ENCODE data around the gene FAM153A.
A peak's percentile ranks its signal among the peaks of the same experiment; 100 is the strongest.
"Not testable (repeated sequence)": the region's sequence is repeated elsewhere in the genome, so short reads cannot be mapped to it uniquely, and the experiment has no call there.

The FAM153A gene

DNA sequence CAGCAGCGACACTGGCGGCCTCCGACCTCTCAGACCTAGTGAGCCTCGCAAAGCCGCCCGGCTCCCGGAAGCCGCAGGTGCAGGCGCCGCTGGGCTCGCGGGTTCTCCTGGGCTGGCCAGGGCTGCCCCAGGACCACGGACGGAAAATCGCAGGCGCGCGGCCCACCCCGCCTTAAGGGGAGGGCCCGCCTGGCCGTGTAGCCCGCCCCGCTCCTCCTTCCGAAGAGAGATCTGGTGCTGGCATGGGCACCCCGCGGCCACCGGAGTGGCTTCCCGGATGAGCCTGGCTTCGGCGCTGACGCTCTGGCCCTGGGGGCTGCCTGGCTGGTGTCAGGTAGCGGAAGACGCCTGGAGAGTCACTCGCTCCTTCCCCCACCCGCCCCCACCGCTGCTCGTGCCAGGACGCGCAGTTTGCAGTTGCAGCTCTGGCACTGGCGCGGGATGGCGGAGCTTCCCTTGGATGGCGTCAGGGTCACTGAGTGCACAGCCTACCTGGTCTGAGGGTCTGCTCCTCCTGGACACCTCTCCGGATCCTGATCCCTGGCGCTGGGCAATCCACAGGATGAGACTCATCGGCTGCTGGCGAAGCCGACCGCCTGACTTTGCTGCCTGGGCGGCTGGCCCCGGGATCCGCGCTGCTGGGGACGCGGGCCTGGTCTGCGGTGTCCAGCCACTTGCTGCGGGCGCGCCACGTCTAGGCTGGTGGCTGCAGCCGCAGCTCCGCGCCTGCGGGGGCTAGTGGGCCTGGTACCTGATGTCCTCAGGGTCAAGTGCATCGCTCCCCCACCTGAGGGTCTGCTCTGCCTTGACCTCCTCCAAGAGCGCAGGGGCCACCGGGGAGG is at the start of gene FAM153A:
Gene FAM153A, minus strand, starts transcription at position 108 of the 842 bp plus-strand sequence.
- not testable (repeated sequence) for DNase-seq

DNA sequence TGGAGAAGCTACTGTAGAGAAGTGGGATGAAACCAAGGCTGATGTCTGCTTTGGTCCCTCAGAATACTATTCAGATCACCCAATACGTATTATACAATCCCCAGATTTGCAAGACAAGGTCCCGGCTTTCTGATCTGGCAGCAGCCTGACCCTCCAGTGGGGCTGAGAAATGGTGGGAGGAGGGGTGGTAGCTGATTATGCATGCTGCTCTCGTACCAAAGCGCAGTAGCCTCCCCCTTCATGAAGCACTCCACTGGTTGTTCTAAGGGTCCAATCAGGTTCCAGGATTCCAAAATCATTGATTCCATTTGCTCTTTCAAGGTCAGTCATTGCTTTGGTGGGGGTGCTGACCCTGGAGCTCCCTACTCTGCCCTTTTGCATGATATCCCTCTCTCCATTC is 49.6 kb upstream of the FAM153A start:
- DNase-seq = not testable (repeated sequence)

DNA sequence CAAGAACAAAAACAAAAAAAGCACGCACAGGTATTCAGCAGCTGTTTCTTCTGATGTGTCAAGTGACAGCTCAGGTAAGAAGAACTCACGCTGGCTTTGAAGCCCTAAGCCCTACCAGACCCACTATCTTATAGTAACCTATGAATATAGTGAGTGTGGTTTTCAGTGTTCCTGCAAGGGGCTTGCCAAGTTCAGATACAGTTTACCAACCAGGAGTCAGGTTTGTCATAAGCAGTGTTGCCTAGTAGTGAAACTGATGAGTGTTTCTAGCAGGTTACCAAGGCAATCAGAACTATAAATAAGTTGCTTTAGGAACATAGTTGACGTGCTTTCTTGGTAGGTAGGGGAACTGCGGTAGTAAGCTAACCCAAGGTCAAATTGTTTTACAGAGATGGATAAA is 43.4 kb upstream of the FAM153A start:
- DNase-seq = not testable (repeated sequence)

DNA sequence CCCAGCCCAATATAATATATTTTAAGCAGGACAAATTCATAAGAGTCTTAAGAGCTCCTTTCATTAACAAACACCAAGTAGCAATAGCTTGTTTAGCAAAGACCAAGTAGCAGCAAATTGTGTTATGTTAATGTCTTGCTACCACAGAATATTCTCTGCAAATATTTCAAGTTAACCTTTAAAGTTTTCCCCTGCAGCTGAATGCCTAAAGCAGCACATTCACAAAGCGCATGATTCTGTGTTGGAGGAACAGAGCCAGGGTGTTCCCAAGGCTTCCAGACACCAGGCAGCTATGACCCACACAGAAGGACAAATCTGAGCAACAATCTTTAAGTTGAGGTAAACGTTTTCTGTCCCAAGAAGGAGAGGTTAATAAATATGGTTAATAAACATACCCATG is 42.1 kb upstream of the FAM153A start:
- not testable (repeated sequence) for DNase-seq

DNA sequence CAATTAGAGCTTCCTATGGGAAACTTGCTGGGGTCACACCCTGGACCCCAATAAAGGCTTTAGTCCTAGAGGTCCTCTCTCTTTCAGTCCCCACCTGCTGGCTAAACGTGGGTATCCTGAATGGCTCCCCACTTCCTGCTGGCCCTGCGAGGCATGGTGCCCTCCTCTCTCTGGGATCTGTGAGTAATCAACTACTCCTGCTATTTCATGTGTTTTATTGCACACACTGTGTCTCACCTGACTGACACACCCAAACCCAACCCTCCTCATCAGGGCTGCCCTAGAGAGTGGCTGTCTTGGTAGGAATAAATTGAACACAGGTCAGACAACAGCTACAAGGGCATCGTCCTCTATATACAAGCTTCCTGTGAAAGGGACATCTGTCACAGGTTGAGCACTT is 39.8 kb upstream of the FAM153A start:
- not testable (repeated sequence) for DNase-seq

DNA sequence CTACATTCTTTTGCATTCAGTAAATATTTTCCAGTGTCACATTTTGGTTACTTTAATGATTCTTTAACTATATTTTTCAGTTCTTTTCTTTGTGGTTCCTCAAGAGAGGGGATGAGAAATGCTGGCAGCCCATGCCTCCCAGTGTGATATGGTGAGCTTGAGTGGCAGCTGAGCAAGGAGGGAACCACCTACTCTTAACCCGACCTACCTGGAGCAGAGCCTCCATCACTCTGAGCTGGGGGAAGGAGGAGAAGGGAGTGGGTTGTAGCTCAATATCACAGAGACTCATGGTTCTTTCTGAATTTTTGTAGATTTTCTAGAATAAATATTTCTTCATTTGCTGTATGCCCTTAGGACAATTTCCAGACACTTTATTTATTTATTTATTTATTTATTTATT is 37.0 kb upstream of the FAM153A start:
- not testable (repeated sequence) for DNase-seq

DNA sequence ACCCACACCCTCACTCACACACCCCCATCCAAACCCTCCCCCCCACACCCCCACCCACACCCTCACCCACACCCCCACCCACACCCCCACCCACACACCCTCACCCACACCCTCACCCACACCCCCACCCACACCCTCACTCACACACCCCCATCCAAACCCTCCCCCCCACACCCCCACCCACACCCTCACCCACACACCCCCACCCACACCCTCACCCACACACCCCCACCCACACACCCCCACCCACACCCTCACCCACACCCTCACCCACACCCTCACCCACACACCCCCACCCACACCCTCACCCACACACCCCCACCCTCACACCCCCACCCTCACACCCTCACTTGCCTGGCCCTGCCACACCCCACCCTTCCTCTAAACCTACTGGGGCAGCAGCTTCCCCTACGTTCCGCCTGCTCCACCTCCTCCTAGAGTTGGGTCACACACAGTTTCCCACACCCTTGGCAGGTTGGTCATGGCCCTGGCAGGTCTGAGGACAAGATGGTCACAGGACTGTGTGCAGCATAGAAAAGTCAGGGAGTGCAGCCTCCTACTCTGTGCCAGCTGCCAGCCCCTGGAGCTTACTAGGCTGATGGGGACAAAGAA is 30.2 kb upstream of the FAM153A start:
- not testable (repeated sequence) for DNase-seq

DNA sequence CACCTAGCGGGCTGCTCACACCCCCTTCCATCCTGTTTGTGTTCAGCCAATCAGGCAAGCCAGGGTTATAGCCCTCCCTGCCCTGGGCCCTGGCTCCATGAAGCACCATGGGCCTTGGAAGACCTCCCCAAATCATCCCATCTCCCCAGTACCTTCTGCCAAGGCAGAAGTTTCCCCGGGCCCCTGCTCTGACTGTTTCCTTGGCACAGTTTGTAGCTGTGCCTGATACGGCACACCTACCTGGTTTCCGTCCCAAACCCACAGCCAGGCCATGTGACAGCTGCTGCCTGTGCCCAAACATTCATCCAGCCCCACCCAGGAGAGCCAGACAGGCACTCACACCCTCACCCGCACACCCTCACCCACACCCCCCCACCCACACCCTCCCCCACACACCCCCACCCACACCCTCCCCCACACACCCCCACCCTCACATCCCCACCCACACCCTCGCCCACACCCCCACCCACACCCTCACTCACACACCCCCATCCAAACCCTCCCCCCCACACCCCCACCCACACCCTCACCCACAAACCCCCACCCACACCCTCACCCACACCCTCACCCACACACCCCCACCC is 29.6 kb upstream of the FAM153A start:
- not testable (repeated sequence) for DNase-seq

DNA sequence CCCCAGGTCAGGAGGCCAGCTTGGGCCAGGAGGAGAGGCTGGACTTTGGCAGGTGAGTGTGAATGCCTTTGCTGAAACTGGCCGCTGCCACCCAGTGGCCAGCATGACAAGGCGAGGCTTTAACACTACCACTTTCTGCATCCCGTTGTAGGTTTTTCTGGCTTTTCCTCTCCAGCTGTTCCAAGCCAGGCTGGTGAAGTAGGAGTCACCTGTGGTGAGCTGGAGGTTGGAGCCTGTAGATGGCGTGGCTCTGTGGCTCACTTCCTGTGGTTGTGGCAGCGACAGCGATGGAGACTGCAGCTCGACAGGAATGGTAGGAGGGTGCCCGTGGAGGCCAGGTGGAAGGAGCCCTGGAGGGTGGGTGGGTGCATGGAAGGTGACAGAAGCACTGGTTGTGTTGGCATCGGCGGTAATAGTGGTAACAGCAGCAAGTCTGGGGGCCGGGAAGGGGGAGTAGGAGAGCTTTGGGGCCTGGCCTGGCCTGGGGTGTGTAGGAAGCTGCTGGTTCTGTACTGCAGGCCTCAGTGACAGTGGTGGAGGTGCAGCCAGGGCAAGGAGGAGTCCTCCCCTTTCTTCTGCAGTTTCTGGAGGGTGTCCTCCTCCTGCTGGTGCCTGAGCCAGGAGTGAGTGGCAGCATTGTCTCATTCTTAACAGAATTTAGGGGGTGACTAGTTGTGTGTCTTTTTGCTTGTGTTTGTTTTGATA is 26.7 kb upstream of the FAM153A start:
- peak; percentile 47 to 56 for DNase-seq

DNA sequence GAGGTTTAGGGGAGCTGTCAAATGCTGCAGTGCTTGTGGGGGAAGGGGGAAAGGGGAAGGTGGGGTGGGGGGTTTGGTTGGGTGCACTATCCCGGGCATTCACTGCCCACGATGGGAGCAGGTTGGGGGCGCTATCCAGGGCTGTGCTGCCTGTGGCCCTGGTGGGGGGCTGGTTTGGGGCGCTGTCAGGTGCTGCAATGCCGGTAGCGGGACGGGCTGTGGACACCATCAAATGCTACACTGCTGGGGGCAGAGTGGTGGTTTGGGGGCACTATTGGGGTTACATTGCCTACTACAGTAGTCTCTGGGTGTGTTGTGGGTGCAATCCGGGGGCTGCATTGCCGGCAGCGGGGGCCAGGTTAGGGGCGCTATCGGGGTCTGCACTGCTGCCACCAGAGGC is 25.7 kb upstream of the FAM153A start:
- DNase-seq = not testable (repeated sequence)

DNA sequence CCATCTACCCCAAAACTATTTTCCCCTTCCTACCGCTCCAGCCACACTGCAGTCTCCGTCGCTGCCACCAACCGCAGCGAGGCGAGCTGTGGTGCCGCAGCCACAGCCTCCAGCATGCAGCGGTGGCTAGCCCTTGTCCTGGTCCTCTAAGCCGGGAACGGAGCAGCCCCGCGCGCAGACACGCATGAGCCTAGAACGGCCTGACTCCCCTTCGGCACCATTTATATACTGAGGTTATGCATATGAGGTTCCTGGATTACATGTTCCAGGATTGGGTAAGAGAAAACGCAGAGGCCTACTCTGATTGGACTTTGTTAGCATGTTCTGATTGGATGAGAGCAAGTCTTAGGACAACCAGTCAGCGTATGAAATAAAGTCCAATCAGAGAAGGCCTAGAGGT is 24.6 kb upstream of the FAM153A start:
- DNase-seq = not testable (repeated sequence)

DNA sequence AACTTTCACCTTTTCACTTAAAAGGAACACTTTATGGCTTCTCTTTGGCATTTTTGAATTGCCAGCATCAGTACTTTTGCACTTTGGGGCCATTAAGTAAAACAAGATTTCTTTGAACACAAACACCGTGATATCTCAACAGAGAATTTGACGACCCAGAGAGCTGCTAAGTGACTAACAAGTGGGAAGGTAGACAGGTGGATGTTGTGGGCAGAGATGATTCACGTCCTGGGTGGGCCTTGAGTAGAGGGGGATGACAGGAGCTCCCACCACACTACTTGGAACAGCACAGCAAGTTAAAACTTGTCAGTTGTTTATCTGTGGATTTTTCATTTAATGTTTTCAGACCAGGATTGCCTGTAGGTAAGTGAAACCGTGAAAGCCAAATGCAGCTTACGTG is 18.7 kb upstream of the FAM153A start:
- not testable (repeated sequence) for DNase-seq

DNA sequence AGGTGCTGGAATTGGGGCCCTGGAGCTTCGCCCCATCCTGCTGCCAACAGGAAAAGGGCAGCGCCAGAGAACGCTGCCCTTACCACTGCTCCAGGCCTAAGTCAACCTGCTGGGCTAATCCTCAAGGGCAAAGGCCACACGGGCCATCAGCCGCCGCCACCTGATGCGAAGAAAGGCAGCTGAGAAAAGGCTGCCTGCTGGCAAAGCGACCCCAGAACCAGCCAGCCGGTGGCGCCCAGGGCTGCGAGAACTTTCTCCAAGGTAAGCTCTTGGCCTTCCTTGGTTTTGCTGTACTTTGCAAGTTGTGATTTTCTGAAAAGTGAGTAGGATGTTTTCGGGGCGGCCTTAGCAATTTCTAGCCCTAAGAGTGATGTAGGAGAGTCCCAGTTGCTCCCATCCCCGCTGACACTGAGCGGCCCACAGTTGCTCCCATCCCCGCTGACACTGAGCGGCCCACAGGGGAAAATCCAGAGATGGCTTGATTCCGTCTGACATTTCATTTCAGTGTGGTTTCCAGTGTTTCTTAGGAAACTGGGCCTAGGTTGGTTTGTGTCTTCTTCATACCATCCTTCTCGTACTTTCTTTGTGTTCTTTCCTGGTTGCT is 15.6 kb upstream of the FAM153A start:
- peak in 1 of 2 experiments; percentile 26 for DNase-seq

DNA sequence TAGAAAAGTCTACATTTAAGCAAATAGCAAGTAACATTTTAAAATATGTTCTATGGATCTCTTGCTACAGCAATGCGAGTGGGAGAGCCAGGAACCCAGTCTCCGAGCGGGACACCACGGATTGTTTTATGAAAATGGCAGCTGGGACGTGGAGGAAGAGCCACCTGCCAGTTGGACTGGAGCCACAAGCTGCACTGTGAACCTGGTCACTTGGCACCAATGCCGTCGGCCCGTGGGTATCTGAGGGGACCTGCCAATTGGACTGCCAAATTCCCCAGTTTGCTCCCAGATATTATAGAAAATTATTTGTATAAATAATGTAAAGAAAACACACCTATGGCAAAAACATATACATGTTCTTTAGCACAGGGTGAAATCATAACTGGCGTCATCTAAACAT is 10.6 kb upstream of the FAM153A start:
- DNase-seq = not testable (repeated sequence)

DNA sequence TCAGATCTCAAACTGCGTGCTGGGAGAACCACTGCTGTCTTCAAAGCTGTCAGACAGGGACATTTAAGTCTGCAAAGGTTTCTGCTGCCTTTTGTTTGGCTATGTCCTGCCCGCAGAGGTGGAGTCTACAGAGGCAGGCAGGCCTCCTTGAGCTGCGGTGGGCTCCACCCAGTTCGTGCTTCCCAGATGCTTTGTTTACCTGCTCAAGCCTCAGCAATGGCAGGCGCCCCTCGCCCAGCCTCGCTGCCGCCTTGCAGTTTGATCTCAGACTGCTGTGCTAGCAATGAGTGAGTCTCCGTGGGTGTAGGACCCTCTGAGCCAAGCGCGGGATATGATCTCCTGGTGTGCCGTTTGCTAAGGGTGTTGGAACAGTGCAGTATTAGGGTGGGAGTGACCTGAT is 8.9 kb upstream of the FAM153A start:
- DNase-seq = not testable (repeated sequence)

DNA sequence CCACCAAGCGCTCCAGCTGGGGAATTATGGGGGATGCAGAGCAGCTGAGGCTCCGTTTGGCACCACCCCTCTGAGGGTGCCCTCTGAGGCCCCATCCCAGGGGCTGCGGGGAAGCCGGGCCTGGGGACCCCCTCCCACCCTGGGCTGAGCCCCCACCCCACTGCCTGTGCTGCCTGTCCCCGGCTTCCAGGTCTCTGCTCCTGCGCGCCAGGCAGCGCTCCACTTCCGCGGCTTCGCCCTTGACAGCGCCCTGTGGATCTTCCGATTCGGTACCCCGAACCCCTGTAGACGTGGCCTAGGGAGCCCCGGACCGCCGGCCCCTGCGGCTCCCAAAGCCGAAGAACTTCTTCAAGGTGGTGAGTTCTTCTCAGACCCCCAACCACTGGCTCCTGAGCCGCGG is 530 bp downstream of the FAM153A start:
- DNase-seq = not testable (repeated sequence)

DNA sequence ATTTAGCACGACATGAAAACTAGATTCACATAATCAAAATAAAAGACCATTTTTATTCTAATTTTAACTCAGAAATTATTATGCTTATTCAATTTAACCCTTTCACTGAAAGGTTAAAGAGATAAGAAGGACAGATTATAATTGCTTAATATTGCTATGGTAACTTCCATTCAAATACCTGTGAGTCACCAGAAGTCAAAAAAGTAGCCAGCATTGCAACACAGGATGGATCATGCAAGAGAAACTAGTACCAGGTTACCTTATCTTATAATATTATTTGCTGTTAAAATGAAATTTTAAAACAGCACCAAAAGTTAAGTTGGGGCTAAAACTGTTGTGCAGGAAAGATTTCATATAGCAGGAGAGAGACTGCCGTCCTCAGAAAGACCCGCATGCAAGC is 11.5 kb downstream of the FAM153A start:
- DNase-seq = not testable (repeated sequence)

DNA sequence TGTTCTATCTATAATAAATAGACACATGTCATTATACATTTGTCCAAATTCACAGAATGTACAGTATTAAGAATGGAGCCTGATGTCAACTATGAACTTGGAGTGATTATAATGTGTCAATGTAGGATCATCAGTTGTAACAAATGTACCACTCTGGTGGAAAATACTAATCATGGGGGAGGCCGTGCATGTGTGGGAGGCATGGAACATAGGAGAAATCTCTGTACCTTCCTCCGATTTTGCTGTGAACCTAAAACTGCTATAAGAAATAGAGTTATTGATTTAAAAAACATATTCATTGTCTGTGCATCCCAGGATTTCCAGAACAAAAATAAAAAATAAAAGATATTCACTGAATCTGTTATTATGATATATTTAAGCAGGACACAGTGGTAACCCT is 12.1 kb downstream of the FAM153A start:
- DNase-seq = peak; percentile 31 to 48

DNA sequence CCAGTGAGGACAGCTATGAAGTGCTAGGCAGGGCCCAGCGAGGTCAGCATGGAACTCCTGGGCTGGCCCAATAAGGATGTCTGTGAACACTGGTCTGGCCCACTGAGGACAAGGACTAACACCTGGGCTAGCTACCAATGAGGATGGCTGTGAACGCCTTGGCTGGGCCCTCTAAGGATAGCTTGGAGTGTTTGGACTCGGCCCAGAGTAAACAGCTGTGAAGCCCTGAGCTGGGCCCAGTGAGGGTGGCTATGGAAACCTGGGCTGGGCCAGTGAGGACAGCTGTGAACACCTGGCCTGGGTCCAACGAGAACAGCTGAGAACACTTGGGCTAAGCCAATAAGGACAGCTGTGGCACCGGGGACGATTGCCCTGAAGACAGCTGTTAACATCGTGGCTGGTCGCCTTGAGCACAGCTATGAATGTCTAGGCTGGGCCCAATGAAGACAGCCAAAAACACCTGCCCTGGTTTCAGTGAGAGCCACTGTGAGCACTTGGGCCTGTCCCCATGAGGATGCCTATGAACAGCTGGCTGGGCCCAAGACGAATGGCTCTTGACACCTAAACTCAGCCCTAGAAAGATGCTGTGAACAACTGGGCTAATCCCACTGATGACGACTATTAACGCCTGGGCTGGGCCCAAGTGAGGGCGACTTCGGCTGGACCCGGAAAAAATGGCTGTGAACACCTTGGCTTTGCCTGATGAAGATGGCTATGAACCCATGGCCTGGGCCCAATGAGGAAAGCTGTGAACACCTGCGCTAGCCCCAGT is 18.8 kb downstream of the FAM153A start:
- not testable (repeated sequence) for DNase-seq

DNA sequence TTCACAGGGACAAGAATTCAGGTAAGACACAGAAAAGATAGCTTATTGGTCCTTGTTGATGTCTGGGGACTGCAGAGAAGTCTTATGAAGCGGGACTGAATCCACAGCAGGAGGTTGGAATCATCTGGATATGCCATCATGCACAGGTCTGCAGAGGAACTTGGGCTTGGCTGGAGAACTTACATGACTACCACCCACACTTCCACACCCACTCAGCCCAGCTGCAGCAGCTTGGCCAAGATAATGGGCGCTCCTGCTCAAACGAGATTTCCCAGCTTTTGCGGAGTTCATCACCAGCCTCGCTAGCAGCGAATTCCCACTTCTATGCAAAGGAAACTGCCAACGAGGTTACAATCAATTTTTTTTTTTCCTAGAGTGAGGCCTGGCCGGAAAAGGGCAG is 21.7 kb downstream of the FAM153A start:
- not testable (repeated sequence) for DNase-seq

DNA sequence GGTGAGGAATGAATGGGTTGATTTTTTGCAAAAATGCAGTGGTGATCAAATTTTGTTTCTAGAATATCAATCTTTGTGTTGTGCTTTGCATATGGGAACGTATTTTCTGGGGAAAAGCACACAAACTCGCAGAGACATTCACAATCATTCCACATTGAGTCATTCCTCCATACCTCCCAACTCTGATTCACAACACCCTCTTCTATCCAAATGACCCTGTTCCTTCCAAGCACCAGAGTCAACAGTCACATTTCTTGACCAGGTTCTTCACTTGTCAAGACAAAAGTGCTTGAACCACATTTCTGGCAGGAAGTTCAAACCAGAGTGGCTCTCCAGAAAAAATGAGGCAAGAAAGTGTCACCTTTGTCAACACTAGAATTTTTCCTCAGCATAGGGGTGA is 35.3 kb downstream of the FAM153A start:
- DNase-seq = not testable (repeated sequence)

DNA sequence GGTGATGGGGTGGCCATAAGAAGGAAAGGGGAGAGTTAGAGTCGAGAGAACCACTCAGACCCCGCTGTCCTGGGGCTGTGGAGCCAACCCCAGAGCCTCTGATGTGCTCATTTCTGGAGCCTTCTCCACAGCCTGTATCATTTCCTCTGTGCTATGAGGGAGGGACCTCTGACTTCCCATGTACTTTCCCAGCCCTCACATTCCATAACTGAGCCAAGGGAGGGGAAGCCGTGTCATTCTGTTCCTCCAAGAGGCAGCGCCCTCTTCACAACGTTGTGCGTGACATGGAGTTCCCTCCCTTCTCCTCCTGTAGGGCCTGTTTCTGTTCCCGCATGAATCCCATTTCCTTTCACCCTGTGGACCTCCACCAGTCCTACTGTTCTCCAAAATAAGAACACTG is 57.8 kb downstream of the FAM153A start:
- not testable (repeated sequence) for DNase-seq
